NCI-H2196 treated with DMSO at 0.1 percent for 48 hours (cell line): Measurements from ENCODE around the gene SPARC.
"Not testable (repeated sequence)": the region's sequence is repeated elsewhere in the genome, so short reads cannot be mapped to it uniquely, and the experiment has no call there.

Experiments used
- DNase-seq: peaks from one replicate; lab custom pipeline; 2025; ENCODE audit not compliant: unreplicated experiment; lab: John Stamatoyannopoulos, UW

SPARC gene

GRCh38 chr5:151686674-151687407, at the start of gene SPARC:
Gene SPARC (minus strand): TSS chr5:151686915. CDS start chr5:151676188, 10,727 bp downstream.
- DNase-seq, result no peak

- DNase-seq, result no peak
These were observed 48.9 kb upstream of the SPARC start for GRCh38 chr5:151735646-151736045.

DNA sequence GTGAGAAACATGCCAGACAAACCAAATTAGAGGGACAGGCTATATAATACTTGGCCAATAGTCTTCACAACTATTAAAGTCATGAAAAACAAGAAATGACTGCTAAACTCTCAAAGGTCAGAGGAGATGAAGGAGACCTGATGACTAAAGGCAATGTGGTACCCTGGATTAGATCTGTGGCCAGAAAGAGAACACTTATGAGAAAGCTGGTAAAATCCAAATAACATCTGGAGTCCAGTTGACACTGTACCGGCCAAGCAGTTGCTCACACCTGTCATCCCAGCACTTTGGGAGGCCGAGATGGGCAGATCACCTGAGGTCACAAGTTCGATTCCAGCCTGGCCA, 47.3 kb upstream of the SPARC start:
- no peak for DNase-seq

DNA sequence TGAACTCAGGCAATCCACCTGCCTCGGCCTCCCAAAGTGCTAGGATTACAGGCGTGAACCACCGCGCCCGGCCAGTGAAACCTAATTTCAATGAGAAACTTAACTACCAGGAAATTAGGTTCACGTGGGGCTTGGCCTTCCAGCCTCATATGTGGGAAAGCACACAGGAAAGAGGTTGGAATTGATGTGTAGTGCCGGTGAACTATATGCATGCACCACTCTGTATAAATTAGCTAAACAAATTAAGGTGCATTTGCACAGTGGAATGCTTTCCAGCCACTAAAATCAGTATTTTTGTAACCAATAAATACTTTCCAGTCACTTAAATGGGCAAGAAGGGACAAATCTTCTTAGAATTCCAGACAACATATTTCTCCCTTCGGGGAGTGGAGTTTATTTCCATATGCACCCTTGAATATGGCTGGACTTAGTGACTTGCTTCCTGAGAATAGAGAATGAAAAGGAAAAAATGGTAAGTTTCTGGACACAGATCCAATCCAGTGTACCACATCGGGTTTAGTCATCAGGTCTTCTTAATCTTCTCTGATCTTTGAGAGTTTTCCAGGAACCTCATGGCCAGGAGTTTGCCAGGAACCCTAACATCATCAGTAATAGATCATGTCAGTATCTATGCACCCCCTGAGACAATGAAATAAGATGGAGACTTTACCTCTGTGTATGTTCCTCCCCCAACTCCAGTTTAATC, 46.8 kb upstream of the SPARC start:
- DNase-seq, result no peak

DNA sequence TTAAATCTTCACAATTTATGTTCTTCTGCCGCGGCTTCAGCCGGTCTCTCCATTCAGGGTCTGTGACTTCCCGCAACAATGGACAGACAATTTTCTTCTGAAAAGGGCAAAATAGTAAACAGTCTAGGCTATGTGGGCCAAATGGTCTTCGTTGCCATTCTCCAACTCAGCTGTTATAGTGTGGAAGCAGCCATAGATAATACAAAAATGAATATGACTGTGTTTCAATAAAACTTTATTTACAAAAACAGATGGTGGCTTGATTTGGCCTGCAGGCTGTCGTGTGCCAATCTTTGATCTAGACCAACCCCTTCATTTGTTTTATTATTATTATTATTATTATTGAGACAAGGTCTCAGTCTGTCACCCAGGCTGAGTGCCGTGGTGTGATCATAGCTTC, 43.7 kb upstream of the SPARC start:
- DNase-seq, result no peak

DNA sequence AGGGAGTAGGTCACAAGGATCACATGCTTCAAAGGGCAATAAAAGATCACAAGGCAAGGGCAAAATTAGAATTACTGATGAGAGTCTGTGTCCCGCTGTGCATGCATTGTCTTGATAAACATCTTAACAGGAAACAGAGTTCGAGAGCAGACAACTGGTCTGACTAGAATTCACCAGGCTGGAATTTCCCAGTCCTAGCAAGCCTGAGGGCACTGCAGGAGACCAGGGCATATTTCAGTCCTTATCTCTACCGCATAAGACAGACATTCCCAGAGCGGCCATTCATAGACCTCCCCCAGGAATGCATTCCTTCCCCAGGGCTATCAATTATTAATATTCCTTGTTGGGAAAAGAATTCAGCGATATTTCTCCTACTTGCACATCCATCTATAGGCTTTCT, 42.9 kb upstream of the SPARC start:
- not testable (repeated sequence) for DNase-seq

GRCh38 chr5:151724360-151724759, 37.6 kb upstream of the SPARC start:
- no peak for DNase-seq

DNA sequence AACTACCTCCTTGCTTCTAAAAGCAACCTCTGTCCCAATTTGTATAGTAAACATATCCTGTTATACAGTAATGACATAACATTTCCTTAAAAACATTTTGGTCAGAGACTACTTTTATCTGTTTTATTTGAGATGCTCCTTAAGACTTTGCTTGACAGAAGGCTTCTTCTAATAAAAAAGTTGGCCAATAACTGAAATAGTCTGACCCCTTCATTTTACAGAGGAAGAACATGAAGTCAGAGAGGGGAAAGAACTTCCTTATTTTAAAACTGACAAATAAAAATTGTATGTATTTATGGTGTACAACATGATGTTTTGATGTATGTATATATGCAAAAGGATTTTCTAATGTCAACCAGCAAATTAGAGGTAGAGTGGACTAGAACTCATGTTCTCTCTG, 35.8 kb upstream of the SPARC start:
- no peak for DNase-seq

DNA sequence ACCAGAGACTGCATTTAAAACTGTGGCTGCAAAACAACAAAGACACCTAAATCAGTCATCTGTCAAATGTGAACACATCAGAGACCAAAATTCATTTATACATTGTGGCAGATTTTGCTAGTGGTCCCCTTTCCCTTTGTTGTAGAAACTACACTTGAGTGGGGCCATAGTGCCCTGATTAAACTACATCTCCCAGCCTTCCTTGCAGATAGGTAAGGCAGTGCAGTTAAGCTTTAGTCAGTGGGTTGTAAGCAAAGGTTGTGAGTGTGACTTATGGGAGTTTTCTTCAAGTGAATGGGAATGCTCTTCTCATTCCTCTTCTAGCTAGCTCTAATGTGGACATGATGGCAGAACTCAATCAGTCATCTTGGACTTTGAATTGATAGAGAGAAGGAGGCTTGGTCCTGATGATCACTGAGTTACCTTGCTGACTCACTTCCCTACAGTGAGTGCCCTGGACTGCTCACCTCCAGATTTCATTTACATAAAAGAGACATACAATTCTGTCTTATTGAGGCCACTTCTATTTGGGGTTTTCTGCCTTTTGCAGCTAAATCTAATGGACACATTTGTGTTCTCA, 35.2 kb upstream of the SPARC start:
- DNase-seq, result no peak

DNA sequence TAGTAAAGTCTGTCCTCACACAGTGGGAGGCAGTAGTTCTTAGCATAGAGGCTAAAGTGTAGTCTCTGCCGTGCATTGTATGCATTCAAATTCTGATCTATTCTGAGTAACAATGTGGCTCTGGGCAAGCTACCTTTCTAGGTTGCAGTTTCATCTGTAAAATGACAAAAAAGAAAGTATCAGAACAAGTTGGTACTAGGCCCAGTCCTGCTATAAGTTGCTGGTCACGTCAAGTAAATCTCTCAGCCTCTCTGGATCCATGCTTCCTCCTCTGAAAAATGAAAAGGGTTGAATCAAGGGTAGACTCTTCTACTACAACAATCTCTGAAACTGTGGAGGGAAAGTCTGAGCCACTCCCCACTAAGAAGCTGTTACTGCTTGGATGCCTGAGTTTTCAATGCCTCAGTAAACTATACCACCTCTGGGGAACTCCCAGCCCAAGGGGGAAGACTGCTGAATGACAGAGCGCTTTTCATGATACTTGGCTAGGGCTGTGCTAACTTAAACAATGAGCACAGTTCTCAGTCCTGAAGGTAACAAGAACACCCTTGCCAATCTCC, 34.5 kb upstream of the SPARC start:
- no peak for DNase-seq

GRCh38 chr5:151720215-151720614, 33.5 kb upstream of the SPARC start:
- no peak for DNase-seq

DNA sequence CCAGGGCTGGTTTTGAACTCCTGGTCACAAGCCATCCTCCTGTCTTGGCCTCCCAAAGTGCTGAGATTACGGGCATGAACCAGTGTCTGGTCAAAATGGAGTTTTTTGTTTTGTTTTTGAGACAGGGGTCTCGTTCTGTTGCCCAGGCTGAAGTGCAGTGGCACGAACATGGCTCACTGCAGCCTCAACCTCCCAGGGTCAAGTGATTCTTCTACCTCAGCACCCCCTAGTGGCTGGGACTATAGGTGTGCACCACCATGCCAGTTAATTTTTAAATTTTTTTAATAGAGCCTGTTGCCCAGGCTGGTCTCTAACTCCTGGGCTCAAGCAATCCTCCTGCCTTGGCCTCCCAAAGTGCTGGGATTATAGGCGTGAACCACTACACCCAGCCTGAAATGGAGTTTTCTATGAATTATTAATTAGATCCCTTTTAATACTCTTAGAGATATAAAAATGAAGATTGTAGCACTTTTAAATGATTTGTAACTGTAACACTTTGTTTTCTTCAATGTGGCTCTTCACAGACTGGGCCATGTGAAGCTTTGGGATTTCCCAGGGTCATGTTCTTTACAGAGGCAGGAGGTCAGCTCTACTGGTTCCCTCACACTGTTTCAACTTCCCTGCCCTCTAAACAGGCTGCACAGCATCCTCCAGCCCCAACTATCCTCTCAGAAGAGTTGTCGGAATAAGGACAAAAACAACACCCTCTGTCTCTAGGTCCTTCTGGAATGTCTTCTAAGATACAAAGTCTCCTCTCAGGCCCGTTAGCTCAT, 32.7 kb upstream of the SPARC start:
- DNase-seq, result no peak

DNA sequence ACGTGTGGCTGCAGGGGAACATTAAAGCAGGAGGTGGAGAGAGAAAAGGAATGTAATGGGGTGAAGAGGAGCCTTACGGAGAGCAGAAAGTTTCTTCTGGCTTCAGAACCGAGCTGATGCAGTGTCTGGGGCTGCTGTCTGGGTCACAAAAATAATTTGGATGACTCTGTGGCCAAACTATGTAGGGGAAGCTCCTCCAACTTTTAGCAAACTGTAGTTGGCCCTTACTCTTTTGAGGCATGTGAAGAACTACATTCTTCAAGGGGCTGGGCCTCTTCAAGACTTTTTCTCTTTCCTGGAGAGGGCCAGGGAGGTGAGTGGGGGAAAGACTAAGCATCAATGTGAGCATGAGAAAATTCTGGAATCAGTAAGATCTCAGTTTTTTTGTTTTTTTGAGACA, 31.9 kb upstream of the SPARC start:
- no peak for DNase-seq

GRCh38 chr5:151718153-151718552, 31.4 kb upstream of the SPARC start:
- DNase-seq, result no peak

DNA sequence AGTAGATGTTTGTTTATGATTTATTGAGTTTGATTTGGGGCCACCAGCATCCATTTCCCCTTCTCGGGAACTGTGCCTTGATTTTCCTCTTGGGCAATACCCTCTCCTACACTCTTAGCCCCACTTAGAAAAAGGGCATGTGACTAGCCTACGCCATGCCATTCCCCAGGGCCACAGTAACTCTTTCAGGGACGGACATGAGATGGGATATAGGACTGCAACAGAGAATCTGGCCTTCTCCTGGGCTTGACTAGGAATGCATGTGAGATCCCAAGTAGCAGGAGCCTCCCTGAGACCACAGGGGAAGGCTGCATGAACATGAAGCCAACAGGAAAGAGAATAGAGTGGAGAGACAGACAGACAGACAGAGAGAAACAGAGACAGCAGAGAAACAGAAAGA, 30.7 kb upstream of the SPARC start:
- no peak for DNase-seq

- DNase-seq, result no peak
These were observed 22.5 kb upstream of the SPARC start for GRCh38 chr5:151709109-151709735.

DNA sequence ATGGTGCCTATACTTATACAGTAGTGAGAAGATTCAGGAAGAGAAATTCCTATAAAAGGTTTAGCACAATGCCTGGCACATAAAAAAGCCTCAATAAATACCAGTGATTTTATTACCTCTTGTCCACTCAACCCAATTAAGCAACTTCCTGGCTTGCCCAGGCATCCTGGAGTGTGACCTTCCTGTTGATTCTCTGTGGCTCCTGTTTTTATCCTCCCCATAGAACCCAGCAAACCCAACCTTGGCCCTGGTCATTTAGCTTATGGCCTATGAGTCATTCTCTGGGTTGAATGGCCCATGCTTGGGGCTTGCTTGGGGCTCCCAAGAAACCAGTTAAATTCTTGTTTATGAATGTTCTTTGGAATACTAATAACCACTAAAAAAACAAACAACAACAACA, 21.4 kb upstream of the SPARC start:
- no peak for DNase-seq

DNA sequence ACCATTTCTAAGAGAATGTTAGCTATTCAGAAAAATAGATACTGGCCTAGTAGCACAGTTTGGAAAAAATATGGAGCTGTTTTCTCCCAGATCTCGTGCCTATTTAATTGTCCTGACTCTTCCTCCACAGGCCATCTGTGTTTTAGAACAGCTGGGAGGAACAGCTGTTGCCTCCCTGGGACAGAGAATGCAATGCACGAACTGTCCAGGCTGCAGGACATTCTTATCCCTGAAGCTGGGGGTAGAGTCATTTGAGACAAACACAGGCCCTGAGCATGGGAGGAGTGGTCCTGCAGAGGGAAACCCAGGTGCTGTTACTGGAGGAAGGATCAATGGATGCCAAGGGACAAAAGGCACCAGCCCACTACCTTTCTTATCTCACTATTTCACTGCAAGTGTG, 20.9 kb upstream of the SPARC start:
- DNase-seq, result no peak

DNA sequence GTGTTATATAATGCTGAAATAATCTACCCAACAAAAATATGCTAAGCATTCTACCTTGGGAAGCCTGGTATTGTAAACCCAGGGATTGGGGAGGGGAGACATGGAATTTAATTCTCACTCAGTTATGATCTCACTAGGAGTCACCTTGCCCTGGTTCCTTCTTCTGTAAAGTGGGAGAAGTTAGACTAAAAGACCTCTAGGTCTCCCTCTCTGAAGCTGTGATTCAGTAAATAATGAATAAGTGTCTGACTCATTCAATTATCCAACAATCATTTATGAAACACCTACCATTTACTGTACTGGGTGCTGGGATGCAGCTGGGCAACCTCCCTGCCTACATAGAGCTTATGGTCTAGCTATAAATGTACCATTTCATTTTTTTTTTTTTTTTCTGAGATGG, 20.2 kb upstream of the SPARC start:
- no peak for DNase-seq

GRCh38 chr5:151703780-151704179, 17.1 kb upstream of the SPARC start:
- DNase-seq, result no peak

- DNase-seq, result no peak
These were observed 16.5 kb upstream of the SPARC start for GRCh38 chr5:151703227-151703626.
